Activated CD8-positive, alpha-beta memory T cell treated with anti-CD3 and anti-CD28 coated beads, Interleukin-2, amount 50 U/mL, for 24 hours (primary cell): Measurements from ENCODE around the gene MYL9.

Source experiments
- DNase-seq: peaks from one replicate; pipeline ENCODE4 v3.0.0-alpha.2; 2020; ENCODE audit errors: extremely low read depth

Gene MYL9

DNA sequence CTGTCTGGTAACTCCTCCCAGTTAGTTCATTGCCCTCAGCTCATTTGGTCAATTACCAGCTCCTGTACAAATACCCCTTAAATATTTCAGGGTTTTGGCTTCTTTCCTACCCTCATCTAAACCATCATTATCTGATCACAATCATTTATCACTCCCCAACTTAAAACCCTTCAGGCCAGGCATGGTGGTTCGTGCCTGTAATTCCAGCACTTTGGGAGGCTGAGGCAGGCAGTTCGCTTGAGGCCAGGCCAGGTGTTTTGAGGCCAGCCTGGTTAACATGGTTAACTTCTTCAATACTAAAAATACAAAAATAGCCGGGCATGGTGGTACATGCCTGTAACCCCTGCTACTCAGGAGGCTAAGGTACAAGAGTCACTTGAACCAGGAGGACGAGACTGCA, 41.5 kb downstream of the MYL9 start:
- DNase-seq: no peak

- DNase-seq: no peak
These were observed 42.7 kb downstream of the MYL9 start for GRCh38 chr20:36584018-36584481.

DNA sequence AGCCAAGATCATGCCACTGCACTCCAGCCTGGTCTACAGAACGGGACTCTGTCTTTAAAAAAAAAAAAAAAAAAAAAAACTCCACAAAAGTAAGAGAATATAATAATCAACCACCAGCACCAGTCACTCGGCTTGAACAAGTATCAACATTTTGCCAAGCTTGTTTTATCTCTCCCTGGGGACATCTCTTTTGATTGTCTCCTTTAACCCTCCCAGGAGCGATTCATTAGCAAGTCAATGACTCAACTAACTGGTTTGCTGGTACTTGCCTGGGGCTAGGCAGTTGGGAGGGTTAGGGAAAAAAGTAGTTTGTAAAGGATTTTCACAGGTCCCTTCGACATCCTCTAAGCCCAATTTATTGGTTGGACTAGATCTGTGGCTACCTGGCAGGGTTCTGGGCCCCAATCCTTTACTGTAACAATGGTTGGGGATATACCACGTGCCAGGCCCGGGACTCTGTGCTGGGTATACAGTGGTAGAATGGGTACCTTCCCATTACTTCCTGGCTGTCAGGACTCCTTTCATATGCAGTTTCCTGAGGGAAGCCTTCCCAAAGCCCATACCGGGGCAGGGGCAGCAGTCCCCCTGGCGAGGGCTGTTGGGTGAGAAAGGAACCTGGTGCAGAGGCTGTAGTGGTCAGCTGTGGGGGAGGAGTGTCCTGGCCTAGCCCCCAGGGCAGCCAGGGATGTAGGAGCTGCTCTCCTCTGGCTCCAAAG, 44.2 kb downstream of the MYL9 start:
- DNase-seq: no peak

- DNase-seq: no peak
These were observed 46.2 kb downstream of the MYL9 start for GRCh38 chr20:36587388-36588070.

- no peak for DNase-seq
These were observed 50.0 kb downstream of the MYL9 start for GRCh38 chr20:36591281-36591680.

DNA sequence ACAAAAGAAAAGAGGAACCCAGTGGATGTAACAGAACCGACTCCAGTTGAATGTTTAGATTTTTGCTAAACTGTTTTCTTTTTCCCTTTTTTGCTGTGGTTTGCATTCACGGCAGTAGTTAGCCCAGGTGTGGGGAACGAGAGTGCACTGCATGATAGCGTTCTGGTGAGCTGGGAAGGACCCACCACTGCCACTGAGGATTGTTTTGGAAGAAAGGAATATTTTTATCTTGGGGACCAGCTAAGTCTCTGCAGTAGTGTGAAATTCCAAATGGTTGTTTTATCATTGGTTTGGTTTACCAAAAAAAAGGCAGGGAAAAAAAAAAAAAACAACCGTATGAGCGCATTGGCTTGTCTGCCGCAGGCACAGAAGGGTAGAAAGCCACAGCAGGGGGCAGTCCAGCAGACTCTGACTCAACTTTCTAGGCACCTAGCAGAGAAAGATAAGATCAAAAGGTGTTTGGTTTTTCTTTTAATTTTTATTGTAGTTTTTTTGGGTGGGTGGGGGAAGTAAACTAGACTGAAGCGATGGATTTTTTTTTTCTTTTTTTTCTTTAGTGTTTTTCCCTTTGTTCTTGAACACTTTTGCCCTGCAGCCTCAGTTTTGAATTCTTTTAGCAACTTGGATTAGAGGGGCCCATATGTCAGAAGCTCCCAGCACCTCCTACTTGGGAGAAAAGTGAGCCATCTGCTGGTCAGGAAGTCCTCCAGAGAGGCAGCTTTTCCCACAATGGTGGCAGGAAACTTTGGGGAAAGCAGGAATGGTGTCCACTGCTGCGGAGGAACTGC, 50.7 kb downstream of the MYL9 start:
- DNase-seq: no peak

DNA sequence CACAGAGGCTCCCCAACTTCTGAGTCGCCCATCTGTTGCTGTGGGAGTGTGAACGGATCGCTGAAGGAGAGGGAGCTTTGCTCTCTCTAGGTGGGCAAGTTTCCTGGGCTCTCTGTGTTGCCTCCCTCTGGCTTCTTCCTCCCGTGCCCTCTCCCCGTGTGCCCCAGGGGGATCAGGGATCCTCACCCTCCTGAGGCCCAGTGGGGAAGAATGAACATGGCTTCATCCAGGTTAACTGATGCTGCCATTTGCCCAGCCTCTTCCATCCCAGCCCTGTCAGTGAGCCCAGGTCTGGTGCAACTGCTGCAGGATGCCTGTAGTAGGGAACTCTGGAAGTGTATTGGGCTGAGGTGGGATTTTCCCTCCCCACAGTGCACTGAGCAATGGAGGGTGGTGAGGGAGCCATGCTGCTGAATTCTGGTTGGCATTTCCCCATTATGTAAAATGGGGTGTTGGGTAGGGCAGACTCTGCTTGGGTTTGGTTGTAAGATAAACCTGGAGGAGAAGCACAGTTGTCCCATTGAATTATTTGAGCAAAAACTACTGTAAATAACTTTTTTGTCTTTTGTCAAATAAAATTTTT, 52.1 kb downstream of the MYL9 start:
- no peak for DNase-seq

DNA sequence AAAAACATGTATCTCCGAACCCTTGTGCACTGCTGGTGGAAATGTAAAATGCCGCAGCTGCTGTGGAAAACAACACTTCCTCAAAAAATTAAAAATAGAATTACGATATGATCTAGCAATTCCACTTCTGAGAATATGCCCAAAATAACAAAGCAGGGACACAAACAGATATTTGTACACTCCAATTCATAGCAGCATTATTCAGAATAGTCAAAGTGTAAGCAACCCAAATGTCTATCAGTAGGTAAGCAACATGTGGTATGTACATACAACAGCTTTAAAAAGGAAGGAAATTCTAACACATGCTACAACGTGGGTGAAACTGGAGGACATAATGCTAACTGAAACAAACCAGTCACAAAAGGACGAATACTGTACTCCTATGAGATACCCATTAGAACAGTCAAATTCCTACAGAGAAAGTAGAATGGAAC, 58.6 kb downstream of the MYL9 start:
- DNase-seq: no peak
